ENCODE measurements around the gene BHLHE23.

Gene BHLHE23

GRCh38 chr20:63007360-63007645 is 539 bp upstream of the BHLHE23 start:
- no peak for TF ChIP-seq CTCF (IDR thresholded peaks at IDR 0.05)
- no peak overlapping the region for H3K27ac ChIP-seq
- H3K4me1 ChIP-seq = no peaks in the 10 kb centered on the region
- H3K36me3 ChIP-seq (ENCODE audit: control insufficient read depth, insufficient read depth, low read length) = no peaks in the 10 kb centered on the region
- peaks cover 28% of the 10 kb centered on the region for H3K27me3 ChIP-seq (ENCODE audit: control insufficient read depth, insufficient read depth, low read length)
- no peak overlapping the region for H2AFZ ChIP-seq
- no peaks in the 10 kb centered on the region for H3K9me3 ChIP-seq (ENCODE audit: control insufficient read depth, low read length)
- H3K4me3 ChIP-seq (ENCODE audit: low read depth, low read length) = no peak overlapping the region
- no peak overlapping the region for H3K9ac ChIP-seq
- no peaks in the 10 kb centered on the region for H3K79me2 ChIP-seq
- no peak overlapping the region for H3K4me2 ChIP-seq (ENCODE audit: low read length)

GRCh38 chr20:63005862-63006539 is 763 bp downstream of the BHLHE23 start:
- no peaks in the 10 kb centered on the region for H3K79me2 ChIP-seq
- H3K4me3 ChIP-seq (ENCODE audit: low read depth, low read length) = no peak overlapping the region
- TF ChIP-seq CTCF (IDR thresholded peaks at IDR 0.05) = no peak
- no peak overlapping the region for H3K4me2 ChIP-seq (ENCODE audit: low read length)
- H3K27ac ChIP-seq = no peak overlapping the region
- no peaks in the 10 kb centered on the region for H3K4me1 ChIP-seq
- H3K27me3 ChIP-seq (ENCODE audit: control insufficient read depth, insufficient read depth, low read length) = peaks cover 28% of the 10 kb centered on the region
- no peak overlapping the region for H2AFZ ChIP-seq
- no peak overlapping the region for H3K9ac ChIP-seq
- H3K36me3 ChIP-seq (ENCODE audit: control insufficient read depth, insufficient read depth, low read length) = no peaks in the 10 kb centered on the region
- H3K9me3 ChIP-seq (ENCODE audit: control insufficient read depth, low read length) = no peaks in the 10 kb centered on the region

DNA sequence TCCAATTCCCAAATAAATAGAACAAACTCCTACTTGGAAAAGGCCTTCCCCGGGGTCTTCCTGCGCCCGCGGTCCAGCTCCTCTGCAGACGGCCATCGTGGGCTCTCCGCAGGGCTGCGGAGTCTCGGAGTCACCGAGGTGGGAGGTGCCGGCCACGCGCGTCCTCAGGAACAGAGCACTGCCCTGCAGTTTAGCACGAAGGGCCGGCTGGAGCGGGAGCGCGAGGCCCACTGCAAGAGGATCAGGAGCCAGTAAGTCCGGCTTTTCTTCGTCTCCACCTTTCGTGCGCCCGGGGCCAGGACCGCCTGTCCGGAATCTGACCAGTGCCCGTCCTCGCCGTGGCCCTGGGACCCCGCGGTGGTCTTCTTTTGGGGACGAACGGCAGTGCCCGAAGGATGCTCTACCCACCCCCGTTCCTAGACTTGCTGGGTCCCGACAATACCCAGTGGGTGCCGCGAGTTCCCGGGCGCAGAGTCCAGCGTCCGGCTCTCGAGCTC is 1.4 kb downstream of the BHLHE23 start:
- H3K27me3 ChIP-seq (ENCODE audit: control insufficient read depth, insufficient read depth, low read length) = peaks cover 27% of the 10 kb centered on the region
- no peak for TF ChIP-seq CTCF (IDR thresholded peaks at IDR 0.05)

GRCh38 chr20:63004607-63005364 is 2.0 kb downstream of the BHLHE23 start:
- H3K27me3 ChIP-seq (ENCODE audit: control insufficient read depth, insufficient read depth, low read length) = peaks cover 23% of the 10 kb centered on the region
- H3K9ac ChIP-seq = no peak overlapping the region
- no peak overlapping the region for H3K27ac ChIP-seq
- H3K9me3 ChIP-seq (ENCODE audit: control insufficient read depth, low read length) = no peaks in the 10 kb centered on the region
- no peak overlapping the region for H3K4me3 ChIP-seq (ENCODE audit: low read depth, low read length)
- H2AFZ ChIP-seq = no peak overlapping the region
- no peaks in the 10 kb centered on the region for H3K79me2 ChIP-seq
- no peaks in the 10 kb centered on the region for H3K4me1 ChIP-seq
- no peak overlapping the region for H3K4me2 ChIP-seq (ENCODE audit: low read length)
- no peaks in the 10 kb centered on the region for H3K36me3 ChIP-seq (ENCODE audit: control insufficient read depth, insufficient read depth, low read length)
- TF ChIP-seq CTCF (IDR thresholded peaks at IDR 0.05) = no peak

More for the DNA sequence above, 1.4 kb downstream of the BHLHE23 start:
- H2AFZ ChIP-seq = no peak overlapping the region
- no peak overlapping the region for H3K9ac ChIP-seq
- no peaks in the 10 kb centered on the region for H3K79me2 ChIP-seq
- H3K36me3 ChIP-seq (ENCODE audit: control insufficient read depth, insufficient read depth, low read length) = no peaks in the 10 kb centered on the region
- no peak overlapping the region for H3K4me3 ChIP-seq (ENCODE audit: low read depth, low read length)
- H3K4me2 ChIP-seq (ENCODE audit: low read length) = no peak overlapping the region
- no peak overlapping the region for H3K27ac ChIP-seq
- no peaks in the 10 kb centered on the region for H3K4me1 ChIP-seq
- H3K9me3 ChIP-seq (ENCODE audit: control insufficient read depth, low read length) = no peaks in the 10 kb centered on the region
